NCI-H1092 (cell line): ENCODE measurements around the gene SLC35E1.
"Not testable (repeated sequence)": the region's sequence is repeated elsewhere in the genome, so short reads cannot be mapped to it uniquely, and the experiment has no call there.

Experiments
- DNase-seq: peaks from one replicate; lab custom pipeline; 2025; lab: John Stamatoyannopoulos, UW

The SLC35E1 gene

GRCh38 chr19:16544473-16545231, 27.6 kb downstream of the SLC35E1 start:
- DNase-seq, result no peak

GRCh38 chr19:16543734-16544133, 28.5 kb downstream of the SLC35E1 start:
- DNase-seq, result not testable (repeated sequence)

- no peak for DNase-seq
Observed at GRCh38 chr19:16542910-16543472, 29.2 kb downstream of the SLC35E1 start.

GRCh38 chr19:16542045-16542909, 29.9 kb downstream of the SLC35E1 start, which contains the start of gene CHERP:
Gene CHERP (minus strand): TSS chr19:16542437. CDS start chr19:16542378, 59 bp downstream.
- peak; percentile 94 for DNase-seq

GRCh38 chr19:16541526-16542044, 30.6 kb downstream of the SLC35E1 start:
- DNase-seq, result no peak

GRCh38 chr19:16540948-16541347, 31.3 kb downstream of the SLC35E1 start:
- no peak for DNase-seq

- DNase-seq, result no peak
Observed at GRCh38 chr19:16537111-16537510, 35.1 kb downstream of the SLC35E1 start.

- DNase-seq, result no peak
Observed at GRCh38 chr19:16536130-16536529, 36.1 kb downstream of the SLC35E1 start.

GRCh38 chr19:16535381-16535780, 36.8 kb downstream of the SLC35E1 start:
- DNase-seq, result no peak

GRCh38 chr19:16532440-16533234, 39.6 kb downstream of the SLC35E1 start:
- no peak for DNase-seq

GRCh38 chr19:16531380-16531669, 40.9 kb downstream of the SLC35E1 start:
- no peak for DNase-seq

GRCh38 chr19:16530540-16531379, 41.5 kb downstream of the SLC35E1 start:
- DNase-seq, result no peak

GRCh38 chr19:16529466-16530144, 42.6 kb downstream of the SLC35E1 start:
- DNase-seq, result no peak

- no peak for DNase-seq
Observed at GRCh38 chr19:16527971-16528521, 44.2 kb downstream of the SLC35E1 start.

GRCh38 chr19:16527334-16527935, 44.8 kb downstream of the SLC35E1 start:
- no peak for DNase-seq

- no peak for DNase-seq
Observed at GRCh38 chr19:16525751-16526481, 46.3 kb downstream of the SLC35E1 start.

- DNase-seq, result no peak
Observed at GRCh38 chr19:16524991-16525734, 47.1 kb downstream of the SLC35E1 start.
